Embryonic facial prominence (tissue), 1 donor: ENCODE results near the gene TDP2.
"Not testable (repeated sequence)": the region's sequence is repeated elsewhere in the genome, so short reads cannot be mapped to it uniquely, and the experiment has no call there.

Experiments
- DNase-seq: peaks from one replicate; pipeline ENCODE4 v3.0.0-alpha.2; 2016; ENCODE audit errors: extremely low spot score

TDP2 gene

GRCh38 chr6:24680582-24680981 lies 13.9 kb upstream of the TDP2 start:
- DNase-seq, result no peak

GRCh38 chr6:24678792-24679352 lies 12.2 kb upstream of the TDP2 start:
- DNase-seq, result not testable (repeated sequence)

- no peak for DNase-seq
These were observed 6.9 kb upstream of the TDP2 start for GRCh38 chr6:24673625-24674024.

- DNase-seq, result no peak
These were observed 6.0 kb upstream of the TDP2 start for GRCh38 chr6:24672620-24673182.

GRCh38 chr6:24671077-24671476 lies 4.4 kb upstream of the TDP2 start:
- DNase-seq, result not testable (repeated sequence)

- not testable (repeated sequence) for DNase-seq
These were observed 3.8 kb upstream of the TDP2 start for GRCh38 chr6:24670492-24670891.

GRCh38 chr6:24668997-24669361 lies 2.3 kb upstream of the TDP2 start:
- no peak for DNase-seq

GRCh38 chr6:24668066-24668996 lies 1.6 kb upstream of the TDP2 start:
- not testable (repeated sequence) for DNase-seq

GRCh38 chr6:24667378-24667803 lies 692 bp upstream of the TDP2 start:
- no peak for DNase-seq

- no peak for DNase-seq
These were observed 530 bp downstream of the TDP2 start for GRCh38 chr6:24666097-24666640.

GRCh38 chr6:24664046-24664987 lies 2.4 kb downstream of the TDP2 start:
- no peak for DNase-seq

- DNase-seq, result no peak
These were observed 3.5 kb downstream of the TDP2 start for GRCh38 chr6:24663189-24663588.

GRCh38 chr6:24662236-24662635 lies 4.5 kb downstream of the TDP2 start:
- no peak for DNase-seq

- DNase-seq, result not testable (repeated sequence)
These were observed 4.9 kb downstream of the TDP2 start for GRCh38 chr6:24661759-24662158.

- DNase-seq, result no peak
These were observed 6.6 kb downstream of the TDP2 start for GRCh38 chr6:24660105-24660504.

- DNase-seq, result no peak
These were observed 7.1 kb downstream of the TDP2 start for GRCh38 chr6:24659561-24659960.

- no peak for DNase-seq
These were observed 7.8 kb downstream of the TDP2 start for GRCh38 chr6:24658573-24659560.

- no peak for DNase-seq
These were observed 11.5 kb downstream of the TDP2 start for GRCh38 chr6:24655215-24655614.

- DNase-seq, result no peak
These were observed 16.3 kb downstream of the TDP2 start for GRCh38 chr6:24650365-24650764.

- DNase-seq, result no peak
These were observed 17.0 kb downstream of the TDP2 start for GRCh38 chr6:24649691-24650090.
